B cell (primary cell): ENCODE results near the gene SEC16B.

Source experiments
- EZH2 ChIP-seq: IDR thresholded peaks from 2 replicates; pipeline ENCODE4 v1.6.1; 2012; ENCODE audit warnings: borderline replicate concordance, low read depth, mild to moderate bottlenecking, moderate library complexity, low read length; ENCODE audit not compliant: insufficient read depth, poor library complexity, severe bottlenecking
- TF ChIP-seq, protein P1 (sequence below): fragments of 200-600 bp; IDR thresholded peaks from one replicate; pipeline ENCODE4 v1.8.0; 2022; ENCODE audit warnings: antibody characterized with exemption, mild to moderate bottlenecking

GRCh38 chr1:177925006-177925405, 44.9 kb downstream of the SEC16B start:
- TF ChIP-seq, protein P1, sequence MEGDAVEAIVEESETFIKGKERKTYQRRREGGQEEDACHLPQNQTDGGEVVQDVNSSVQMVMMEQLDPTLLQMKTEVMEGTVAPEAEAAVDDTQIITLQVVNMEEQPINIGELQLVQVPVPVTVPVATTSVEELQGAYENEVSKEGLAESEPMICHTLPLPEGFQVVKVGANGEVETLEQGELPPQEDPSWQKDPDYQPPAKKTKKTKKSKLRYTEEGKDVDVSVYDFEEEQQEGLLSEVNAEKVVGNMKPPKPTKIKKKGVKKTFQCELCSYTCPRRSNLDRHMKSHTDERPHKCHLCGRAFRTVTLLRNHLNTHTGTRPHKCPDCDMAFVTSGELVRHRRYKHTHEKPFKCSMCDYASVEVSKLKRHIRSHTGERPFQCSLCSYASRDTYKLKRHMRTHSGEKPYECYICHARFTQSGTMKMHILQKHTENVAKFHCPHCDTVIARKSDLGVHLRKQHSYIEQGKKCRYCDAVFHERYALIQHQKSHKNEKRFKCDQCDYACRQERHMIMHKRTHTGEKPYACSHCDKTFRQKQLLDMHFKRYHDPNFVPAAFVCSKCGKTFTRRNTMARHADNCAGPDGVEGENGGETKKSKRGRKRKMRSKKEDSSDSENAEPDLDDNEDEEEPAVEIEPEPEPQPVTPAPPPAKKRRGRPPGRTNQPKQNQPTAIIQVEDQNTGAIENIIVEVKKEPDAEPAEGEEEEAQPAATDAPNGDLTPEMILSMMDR, result no peak
- TF ChIP-seq EZH2, result no peak
